Prostate gland (tissue), 2 donors: ENCODE measurements around the gene PPP1R15B.
A peak's percentile ranks its signal among the peaks of the same experiment; 100 is the strongest.

Experiments
- CTCF ChIP-seq, 4 experiments: fragments of 200-600 bp in 2 of 4; fragments of 450-650 bp in 2 of 4; sonication (generic) in 2 of 4; IDR thresholded peaks; 1 replicate in 3 of 4; 2 replicates in 1 of 4; pipeline ENCODE4 v1.5.1; 2016 to 2019; ENCODE audit warnings: antibody characterized with exemption in 4 of 4, mild to moderate bottlenecking in 2 of 4, moderate library complexity in 2 of 4
- POLR2A ChIP-seq: fragments of 450-650 bp; IDR thresholded peaks from one replicate; pipeline ENCODE4 v1.6.1; 2016; ENCODE audit warnings: antibody characterized with exemption, mild to moderate bottlenecking
- POLR2AphosphoS5 ChIP-seq: sonication (generic); formaldehyde crosslinking; IDR thresholded peaks from one replicate; pipeline ENCODE4 v1.6.1; 2017; ENCODE audit warnings: antibody characterized with exemption

GRCh38 chr1:204445860-204446412, 34.3 kb upstream of the PPP1R15B start:
- TF ChIP-seq CTCF (IDR thresholded peaks at IDR 0.05), result peak in 1 of 4 experiments; percentile 8
- TF ChIP-seq POLR2AphosphoS5, result no peak
- TF ChIP-seq POLR2A, result no peak
